ENCODE results near the gene KCNAB2. TPM values are rescaled to one million over a fixed set of nuclear protein-coding genes. Genes with fewer than 3 reads are reported as not detected.

Gene KCNAB2
- total and polyA plus RNA-seq, 9 donors = 2.4 to 7.8 (median 5.4) TPM

- Histone ChIP-seq H3K36me3 (ENCODE audit: control insufficient read depth, insufficient read depth, low read length) (no peaks in the 10 kb centered on the region), H3K4me1 (ENCODE audit: control insufficient read depth, insufficient read depth, low read length) (peaks cover 9% of the 10 kb centered on the region), H3K27ac (ENCODE audit: low read length) (no peak overlapping the region), H3K4me3 (ENCODE audit: low read length) (no peak overlapping the region), H3K27me3 (ENCODE audit: control insufficient read depth, insufficient read depth, low read length) (peaks cover 23% of the 10 kb centered on the region), H3K9me3 (replicated peaks; ENCODE audit: control insufficient read depth, low read depth, low read length) (no peaks in the 10 kb centered on the region)
- DNase-seq = no peak
- 100% methylated on average over 1 of the region's 4 CpGs for WGBS (ENCODE audit: insufficient coverage)
These were observed 23.5 kb upstream of the KCNAB2 start for GRCh38 chr1:6022193-6022592.

- Histone ChIP-seq H3K4me3 (ENCODE audit: low read length) (no peak overlapping the region), H3K9me3 (replicated peaks; ENCODE audit: control insufficient read depth, low read depth, low read length) (no peaks in the 10 kb centered on the region), H3K36me3 (ENCODE audit: control insufficient read depth, insufficient read depth, low read length) (no peaks in the 10 kb centered on the region), H3K4me1 (ENCODE audit: control insufficient read depth, insufficient read depth, low read length) (peaks cover 9% of the 10 kb centered on the region), H3K27ac (ENCODE audit: low read length) (no peak overlapping the region), H3K27me3 (ENCODE audit: control insufficient read depth, insufficient read depth, low read length) (peaks cover 23% of the 10 kb centered on the region)
- DNase-seq = no peak
- 40% methylated on average over 1 of the region's 5 CpGs for WGBS (ENCODE audit: insufficient coverage)
These were observed 22.3 kb upstream of the KCNAB2 start for GRCh38 chr1:6023346-6023745.

GRCh38 chr1:6024376-6024775 lies 21.3 kb upstream of the KCNAB2 start:
- no peak overlapping the region for H3K4me3 ChIP-seq (ENCODE audit: low read length)
- WGBS (ENCODE audit: insufficient coverage) = 61% methylated on average over 6 of the region's 6 CpGs

GRCh38 chr1:6025269-6026094 lies 20.2 kb upstream of the KCNAB2 start:
- DNase-seq = no peak
- WGBS (ENCODE audit: insufficient coverage) = 42% methylated on average over 18 of the region's 29 CpGs
- H3K27ac ChIP-seq (ENCODE audit: low read length) = no peak overlapping the region
- peaks cover 9% of the 10 kb centered on the region for H3K4me1 ChIP-seq (ENCODE audit: control insufficient read depth, insufficient read depth, low read length)
- no peaks in the 10 kb centered on the region for H3K9me3 ChIP-seq (replicated peaks; ENCODE audit: control insufficient read depth, low read depth, low read length)
- H3K4me3 ChIP-seq (ENCODE audit: low read length) = no peak overlapping the region
- no peaks in the 10 kb centered on the region for H3K36me3 ChIP-seq (ENCODE audit: control insufficient read depth, insufficient read depth, low read length)
- peaks cover 25% of the 10 kb centered on the region for H3K27me3 ChIP-seq (ENCODE audit: control insufficient read depth, insufficient read depth, low read length)

More at GRCh38 chr1:6024376-6024775, 21.3 kb upstream of the KCNAB2 start:
- H3K9me3 ChIP-seq (replicated peaks; ENCODE audit: control insufficient read depth, low read depth, low read length) = no peaks in the 10 kb centered on the region
- H3K36me3 ChIP-seq (ENCODE audit: control insufficient read depth, insufficient read depth, low read length) = no peaks in the 10 kb centered on the region
- peaks cover 23% of the 10 kb centered on the region for H3K27me3 ChIP-seq (ENCODE audit: control insufficient read depth, insufficient read depth, low read length)
- DNase-seq = no peak
- H3K4me1 ChIP-seq (ENCODE audit: control insufficient read depth, insufficient read depth, low read length) = peaks cover 9% of the 10 kb centered on the region
- no peak overlapping the region for H3K27ac ChIP-seq (ENCODE audit: low read length)

GRCh38 chr1:6026095-6026809 lies 19.4 kb upstream of the KCNAB2 start:
- no peaks in the 10 kb centered on the region for H3K9me3 ChIP-seq (replicated peaks; ENCODE audit: control insufficient read depth, low read depth, low read length)
- peak overlapping the region; percentile 10 for H3K4me3 ChIP-seq (ENCODE audit: low read length)
- 30% methylated on average over 34 of the region's 34 CpGs for WGBS (ENCODE audit: insufficient coverage)
- DNase-seq = peak; percentile 66
- H3K27ac ChIP-seq (ENCODE audit: low read length) = no peak overlapping the region
- H3K4me1 ChIP-seq (ENCODE audit: control insufficient read depth, insufficient read depth, low read length) = peaks cover 9% of the 10 kb centered on the region
- H3K27me3 ChIP-seq (ENCODE audit: control insufficient read depth, insufficient read depth, low read length) = peaks cover 25% of the 10 kb centered on the region
- H3K36me3 ChIP-seq (ENCODE audit: control insufficient read depth, insufficient read depth, low read length) = no peaks in the 10 kb centered on the region

- no peak overlapping the region for H3K4me3 ChIP-seq (ENCODE audit: low read length)
- no peak for DNase-seq
- peaks cover 25% of the 10 kb centered on the region for H3K27me3 ChIP-seq (ENCODE audit: control insufficient read depth, insufficient read depth, low read length)
- WGBS (ENCODE audit: insufficient coverage) = 78% methylated on average over 10 of the region's 10 CpGs
- peaks cover 9% of the 10 kb centered on the region for H3K4me1 ChIP-seq (ENCODE audit: control insufficient read depth, insufficient read depth, low read length)
- H3K36me3 ChIP-seq (ENCODE audit: control insufficient read depth, insufficient read depth, low read length) = no peaks in the 10 kb centered on the region
- no peak overlapping the region for H3K27ac ChIP-seq (ENCODE audit: low read length)
- no peaks in the 10 kb centered on the region for H3K9me3 ChIP-seq (replicated peaks; ENCODE audit: control insufficient read depth, low read depth, low read length)
These were observed 18.1 kb upstream of the KCNAB2 start for GRCh38 chr1:6027591-6027990.

GRCh38 chr1:6028042-6028850 lies 17.4 kb upstream of the KCNAB2 start:
- H3K36me3 ChIP-seq (ENCODE audit: control insufficient read depth, insufficient read depth, low read length) = no peaks in the 10 kb centered on the region
- peaks cover 25% of the 10 kb centered on the region for H3K27me3 ChIP-seq (ENCODE audit: control insufficient read depth, insufficient read depth, low read length)
- no peak overlapping the region for H3K4me3 ChIP-seq (ENCODE audit: low read length)
- no peaks in the 10 kb centered on the region for H3K9me3 ChIP-seq (replicated peaks; ENCODE audit: control insufficient read depth, low read depth, low read length)
- peak overlapping the region; percentile 13 for H3K27ac ChIP-seq (ENCODE audit: low read length)
- WGBS (ENCODE audit: insufficient coverage) = 83% methylated on average over 14 of the region's 19 CpGs
- peak; percentile 45 for DNase-seq
- peaks cover 9% of the 10 kb centered on the region for H3K4me1 ChIP-seq (ENCODE audit: control insufficient read depth, insufficient read depth, low read length)

- WGBS (ENCODE audit: insufficient coverage) = 94% methylated on average over 3 of the region's 5 CpGs
- H3K27ac ChIP-seq (ENCODE audit: low read length) = no peak overlapping the region
- no peaks in the 10 kb centered on the region for H3K9me3 ChIP-seq (replicated peaks; ENCODE audit: control insufficient read depth, low read depth, low read length)
These were observed 16.3 kb upstream of the KCNAB2 start for GRCh38 chr1:6029351-6029750.

GRCh38 chr1:6030132-6030531 lies 15.6 kb upstream of the KCNAB2 start:
- WGBS (ENCODE audit: insufficient coverage) = 45% methylated on average over 7 of the region's 7 CpGs
- DNase-seq = no peak
- Histone ChIP-seq H3K4me3 (ENCODE audit: low read length) (no peak overlapping the region), H3K27me3 (ENCODE audit: control insufficient read depth, insufficient read depth, low read length) (peaks cover 25% of the 10 kb centered on the region), H3K27ac (ENCODE audit: low read length) (no peak overlapping the region), H3K4me1 (ENCODE audit: control insufficient read depth, insufficient read depth, low read length) (peaks cover 9% of the 10 kb centered on the region), H3K36me3 (ENCODE audit: control insufficient read depth, insufficient read depth, low read length) (no peaks in the 10 kb centered on the region), H3K9me3 (replicated peaks; ENCODE audit: control insufficient read depth, low read depth, low read length) (no peaks in the 10 kb centered on the region)

More at GRCh38 chr1:6029351-6029750, 16.3 kb upstream of the KCNAB2 start:
- Histone ChIP-seq H3K4me3 (ENCODE audit: low read length) (no peak overlapping the region), H3K27me3 (ENCODE audit: control insufficient read depth, insufficient read depth, low read length) (peaks cover 25% of the 10 kb centered on the region), H3K36me3 (ENCODE audit: control insufficient read depth, insufficient read depth, low read length) (no peaks in the 10 kb centered on the region), H3K4me1 (ENCODE audit: control insufficient read depth, insufficient read depth, low read length) (peaks cover 9% of the 10 kb centered on the region)
- DNase-seq = no peak

Data from muscle of leg (tissue), 11 donors.